T-helper 17 cell (primary cell): ENCODE measurements around the gene NUP107. TPM values are rescaled to one million over a fixed set of nuclear protein-coding genes. Genes with fewer than 3 reads are reported as not detected.
A peak's percentile ranks its signal among the peaks of the same experiment; 100 is the strongest.

Source experiments
- ATAC-seq: fragments of 150-1000 bp; cut with Tn5 transposase; 2 replicates; pipeline ENCODE4 v1.10.0; 2021; ENCODE audit warnings: mild to moderate bottlenecking, moderate library complexity
- DNase-seq, 3 donors: peaks; one replicate each; pipeline versions ENCODE4 v3.0.0 to v3.0.0-alpha.2; 2020 to 2021
- H3K9me3 ChIP-seq: one replicate; pipeline ENCODE4 v1.7.0; 2013; ENCODE audit warnings: low read length, mild to moderate bottlenecking; ENCODE audit not compliant: control insufficient read depth, poor library complexity, severe bottlenecking
- H3K27ac Mint-ChIP-seq: one replicate; pipeline ENCODE4 v1.8.0; 2022; ENCODE audit warnings: mild to moderate bottlenecking, moderate library complexity, mixed read lengths
- H3K27me3 Mint-ChIP-seq: one replicate; pipeline ENCODE4 v1.8.0; 2022; ENCODE audit warnings: mixed read lengths
- H3K36me3 Mint-ChIP-seq: one replicate; pipeline ENCODE4 v1.8.0; 2022; ENCODE audit warnings: low read depth, mixed read lengths
- H3K4me1 Mint-ChIP-seq: one replicate; pipeline ENCODE4 v1.8.0; 2022; ENCODE audit warnings: mild to moderate bottlenecking, mixed read lengths
- H3K4me3 Mint-ChIP-seq: one replicate; pipeline ENCODE4 v1.8.0; 2022; ENCODE audit warnings: mild to moderate bottlenecking, moderate library complexity, mixed read lengths
- total RNA-seq, 4 donors: library from RNA in 2 of 4; stranded (reverse) in 2 of 4; gene quantifications; one replicate each; pipeline ENCODE4 v1.2.3 and lab custom pipeline; 2022 to 2026

The NUP107 gene
- total RNA-seq, 2 donors from 2014 or later, result 39.2 to 42.4 TPM

- H3K27me3 Mint-ChIP-seq, result no peaks in the 10 kb centered on the region
- no peak for ATAC-seq
These were observed 101.9 kb downstream of the NUP107 start for GRCh38 chr12:68788554-68789143.

GRCh38 chr12:68789144-68789878 lies 102.5 kb downstream of the NUP107 start:
- no peaks in the 10 kb centered on the region for H3K27me3 Mint-ChIP-seq
- no peak overlapping the region for H3K27ac Mint-ChIP-seq
- no peaks in the 10 kb centered on the region for H3K4me1 Mint-ChIP-seq
- no peak overlapping the region for H3K4me3 Mint-ChIP-seq
- H3K9me3 ChIP-seq, result no peaks in the 10 kb centered on the region
- DNase-seq, result no peak
- no peak for ATAC-seq
- no peaks in the 10 kb centered on the region for H3K36me3 Mint-ChIP-seq

More at GRCh38 chr12:68788554-68789143, 101.9 kb downstream of the NUP107 start:
- H3K4me1 Mint-ChIP-seq, result no peaks in the 10 kb centered on the region
- H3K36me3 Mint-ChIP-seq, result no peaks in the 10 kb centered on the region
- no peak overlapping the region for H3K4me3 Mint-ChIP-seq
- no peak overlapping the region for H3K27ac Mint-ChIP-seq
- H3K9me3 ChIP-seq, result no peaks in the 10 kb centered on the region
- DNase-seq, result no peak

- Mint-ChIP-seq H3K27me3 (no peaks in the 10 kb centered on the region), H3K4me3 (no peak overlapping the region), H3K36me3 (no peaks in the 10 kb centered on the region), H3K4me1 (no peaks in the 10 kb centered on the region), H3K27ac (no peak overlapping the region)
- DNase-seq, result no peak
- no peaks in the 10 kb centered on the region for H3K9me3 ChIP-seq
- no peak for ATAC-seq
These were observed 103.5 kb downstream of the NUP107 start for GRCh38 chr12:68790081-68790951.

- H3K4me1 Mint-ChIP-seq, result no peaks in the 10 kb centered on the region
- no peak overlapping the region for H3K27ac Mint-ChIP-seq
- H3K9me3 ChIP-seq, result no peaks in the 10 kb centered on the region
- no peaks in the 10 kb centered on the region for H3K36me3 Mint-ChIP-seq
- no peak for ATAC-seq
- H3K27me3 Mint-ChIP-seq, result no peaks in the 10 kb centered on the region
- no peak overlapping the region for H3K4me3 Mint-ChIP-seq
- no peak for DNase-seq
These were observed 104.1 kb downstream of the NUP107 start for GRCh38 chr12:68790952-68791234.

- no peak overlapping the region for H3K27ac Mint-ChIP-seq
- no peak for ATAC-seq
These were observed 105.2 kb downstream of the NUP107 start for GRCh38 chr12:68791897-68792481.

GRCh38 chr12:68792952-68793351 lies 106.2 kb downstream of the NUP107 start:
- no peak overlapping the region for H3K27ac Mint-ChIP-seq
- peak; percentile 82 for ATAC-seq
- no peaks in the 10 kb centered on the region for H3K36me3 Mint-ChIP-seq
- H3K27me3 Mint-ChIP-seq, result no peaks in the 10 kb centered on the region
- H3K4me1 Mint-ChIP-seq, result no peaks in the 10 kb centered on the region
- no peaks in the 10 kb centered on the region for H3K9me3 ChIP-seq
- H3K4me3 Mint-ChIP-seq, result no peak overlapping the region
- peak in 1 of 3 donors; percentile 19 for DNase-seq

More at GRCh38 chr12:68791897-68792481, 105.2 kb downstream of the NUP107 start:
- no peaks in the 10 kb centered on the region for H3K9me3 ChIP-seq
- Mint-ChIP-seq H3K27me3 (no peaks in the 10 kb centered on the region), H3K4me1 (no peaks in the 10 kb centered on the region), H3K4me3 (no peak overlapping the region), H3K36me3 (no peaks in the 10 kb centered on the region)
- DNase-seq, result no peak

- Mint-ChIP-seq H3K4me3 (no peak overlapping the region), H3K27me3 (no peaks in the 10 kb centered on the region), H3K4me1 (no peaks in the 10 kb centered on the region), H3K36me3 (no peaks in the 10 kb centered on the region), H3K27ac (no peak overlapping the region)
- DNase-seq, result no peak
- ATAC-seq, result no peak
- H3K9me3 ChIP-seq, result no peaks in the 10 kb centered on the region
These were observed 106.7 kb downstream of the NUP107 start for GRCh38 chr12:68793436-68793835.

- Mint-ChIP-seq H3K4me3 (no peak overlapping the region), H3K4me1 (no peaks in the 10 kb centered on the region), H3K27ac (no peak overlapping the region), H3K27me3 (no peaks in the 10 kb centered on the region), H3K36me3 (no peaks in the 10 kb centered on the region)
- ATAC-seq (no peak), DNase-seq (no peak)
- H3K9me3 ChIP-seq, result no peaks in the 10 kb centered on the region
These were observed 107.3 kb downstream of the NUP107 start for GRCh38 chr12:68793975-68794652.

GRCh38 chr12:68794653-68795251 lies 108.0 kb downstream of the NUP107 start:
- H3K36me3 Mint-ChIP-seq, result no peaks in the 10 kb centered on the region
- no peak for ATAC-seq

More at GRCh38 chr12:68794653-68795251, 108.0 kb downstream of the NUP107 start:
- no peaks in the 10 kb centered on the region for H3K27me3 Mint-ChIP-seq
- no peaks in the 10 kb centered on the region for H3K9me3 ChIP-seq
- H3K4me3 Mint-ChIP-seq, result no peak overlapping the region
- DNase-seq, result no peak
- H3K27ac Mint-ChIP-seq, result no peak overlapping the region
- no peaks in the 10 kb centered on the region for H3K4me1 Mint-ChIP-seq

Other genes starting within 250 kb of the NUP107 start
- gene RAP1B, start 76.1 kb upstream of the NUP107 start, total RNA-seq, result 100 to 1,000 TPM; 251 to 319 TPM
- 1 to 10 TPM; 7.0 to 8.3 TPM for gene SLC35E3, start 59.2 kb downstream of the NUP107 start, total RNA-seq
- gene MDM2, start 121.2 kb downstream of the NUP107 start, total RNA-seq, result 100 to 1,000 TPM in 1 of 2 donors, 10 to 100 TPM in 1; 96.3 to 101 TPM
- gene CPM, start 246.2 kb downstream of the NUP107 start, total RNA-seq, result 1 to 10 TPM; 1.9 to 4.1 TPM